Loucy (cell line): ENCODE results near the gene C12orf75.
A peak's percentile ranks its signal among the peaks of the same experiment; 100 is the strongest.

ENCODE experiments used
- H2AFZ ChIP-seq: fragments of 200-600 bp; sonication (generic); 2 replicates; pipeline ENCODE4 v1.6.0; 2016; ENCODE audit warnings: antibody characterized with exemption, mild to moderate bottlenecking, low read length, moderate library complexity
- H3F3A ChIP-seq: fragments of 200-600 bp; 2 replicates; pipeline ENCODE4 v1.6.0; 2016; ENCODE audit warnings: antibody characterized with exemption, low read depth, mild to moderate bottlenecking
- H3K27me3 ChIP-seq: fragments of 200-600 bp; sonication (generic); 2 replicates; pipeline ENCODE4 v1.6.1; 2014; ENCODE audit warnings: low read length, mild to moderate bottlenecking; ENCODE audit not compliant: insufficient read depth, poor library complexity, severe bottlenecking
- H3K36me3 ChIP-seq: fragments of 200-600 bp; sonication (generic); 2 replicates; pipeline ENCODE4 v1.6.1; 2016; ENCODE audit warnings: low read length; ENCODE audit not compliant: insufficient read depth
- H3K4me1 ChIP-seq: fragments of 200-600 bp; sonication (generic); 2 replicates; pipeline ENCODE4 v1.5.1; 2014; ENCODE audit warnings: low read length, mild to moderate bottlenecking; ENCODE audit not compliant: insufficient read depth, poor library complexity, severe bottlenecking
- H3K4me2 ChIP-seq: fragments of 200-600 bp; sonication (generic); 2 replicates; pipeline ENCODE4 v1.6.0; 2014; ENCODE audit warnings: antibody characterized with exemption, low read length, low read depth, mild to moderate bottlenecking; ENCODE audit not compliant: poor library complexity, severe bottlenecking
- H3K4me3 ChIP-seq: fragments of 200-600 bp; sonication (generic); 2 replicates; pipeline ENCODE4 v1.5.1; 2014; ENCODE audit warnings: low read length, mild to moderate bottlenecking, mixed read lengths; ENCODE audit not compliant: poor library complexity, severe bottlenecking
- H3K79me2 ChIP-seq: fragments of 200-600 bp; sonication (generic); 2 replicates; pipeline ENCODE4 v1.6.1; 2014; ENCODE audit warnings: low read length; ENCODE audit not compliant: insufficient read depth
- H3K9ac ChIP-seq: fragments of 200-600 bp; sonication (generic); 2 replicates; pipeline ENCODE4 v1.6.0; 2014; ENCODE audit warnings: mild to moderate bottlenecking, low read depth, low read length, moderate library complexity; ENCODE audit not compliant: poor library complexity, severe bottlenecking
- H3K9me2 ChIP-seq: fragments of 200-600 bp; sonication (generic); replicated peaks from 2 replicates; pipeline ENCODE4 v1.6.1; 2016; ENCODE audit warnings: low read depth, low read length, mixed read lengths
- H3K9me3 ChIP-seq: fragments of 200-600 bp; sonication (generic); 2 replicates; pipeline ENCODE4 v1.6.1; 2014; ENCODE audit warnings: mild to moderate bottlenecking, antibody characterized with exemption, low read length, low read depth; ENCODE audit not compliant: insufficient read depth
- H4K20me1 ChIP-seq: fragments of 200-600 bp; sonication (generic); 2 replicates; pipeline ENCODE4 v1.6.0; 2014; ENCODE audit warnings: antibody characterized with exemption, low read length, mild to moderate bottlenecking; ENCODE audit not compliant: insufficient read depth, poor library complexity, severe bottlenecking
- EZH2phosphoT487 ChIP-seq: fragments of 200-600 bp; IDR thresholded peaks from 2 replicates; pipeline ENCODE4 v1.6.1; 2018; ENCODE audit warnings: antibody characterized with exemption, mild to moderate bottlenecking, moderate library complexity, borderline replicate concordance
- TF ChIP-seq, protein P1 (sequence below): fragments of 200-600 bp; sonication (generic); conservative IDR thresholded peaks from 2 replicates; pipeline ENCODE4 v1.5.1; 2014; ENCODE audit warnings: mild to moderate bottlenecking, antibody characterized with exemption, low read length

Gene C12orf75

DNA sequence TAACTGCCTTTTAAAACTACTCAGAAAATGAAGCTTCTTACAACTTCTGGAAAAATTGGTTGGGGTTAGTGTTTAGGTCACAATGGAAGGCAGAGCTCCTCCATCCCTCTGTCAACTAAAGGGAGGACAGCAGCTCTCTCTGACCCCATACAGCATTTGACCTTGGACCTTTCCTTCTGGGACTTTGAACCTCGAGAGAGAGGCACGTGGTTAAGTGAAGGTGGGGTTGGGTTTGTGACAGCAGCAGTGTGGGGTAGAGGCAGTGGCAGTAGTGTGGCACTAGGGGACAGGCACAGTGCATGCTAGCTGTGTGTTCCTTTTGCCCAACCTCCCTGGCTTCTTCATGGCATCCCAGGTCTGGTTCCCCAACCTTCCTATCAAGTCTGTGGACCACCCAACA lies 9.4 kb upstream of the C12orf75 start:
- Histone ChIP-seq H3K9ac (peak overlapping the region; percentile 6), H3K9me3 (no peaks in the 10 kb centered on the region), H3K9me2 (no peaks in the 10 kb centered on the region), H3F3A (no peaks in the 10 kb centered on the region), H4K20me1 (no peaks in the 10 kb centered on the region), H2AFZ (0 out of 2 replicates have a peak overlapping the region, but pooled peaks have one; percentile 22), H3K79me2 (peaks cover 23% of the 10 kb centered on the region; the same call in 1 of the 2 replicates), H3K27me3 (no peaks in the 10 kb centered on the region), H3K4me3 (no peak overlapping the region), H3K36me3 (no peaks in the 10 kb centered on the region), H3K4me1 (peaks cover 48% of the 10 kb centered on the region), H3K4me2 (peak overlapping the region; percentile 9)
- TF ChIP-seq EZH2phosphoT487, result no peak
- TF ChIP-seq, protein P1, sequence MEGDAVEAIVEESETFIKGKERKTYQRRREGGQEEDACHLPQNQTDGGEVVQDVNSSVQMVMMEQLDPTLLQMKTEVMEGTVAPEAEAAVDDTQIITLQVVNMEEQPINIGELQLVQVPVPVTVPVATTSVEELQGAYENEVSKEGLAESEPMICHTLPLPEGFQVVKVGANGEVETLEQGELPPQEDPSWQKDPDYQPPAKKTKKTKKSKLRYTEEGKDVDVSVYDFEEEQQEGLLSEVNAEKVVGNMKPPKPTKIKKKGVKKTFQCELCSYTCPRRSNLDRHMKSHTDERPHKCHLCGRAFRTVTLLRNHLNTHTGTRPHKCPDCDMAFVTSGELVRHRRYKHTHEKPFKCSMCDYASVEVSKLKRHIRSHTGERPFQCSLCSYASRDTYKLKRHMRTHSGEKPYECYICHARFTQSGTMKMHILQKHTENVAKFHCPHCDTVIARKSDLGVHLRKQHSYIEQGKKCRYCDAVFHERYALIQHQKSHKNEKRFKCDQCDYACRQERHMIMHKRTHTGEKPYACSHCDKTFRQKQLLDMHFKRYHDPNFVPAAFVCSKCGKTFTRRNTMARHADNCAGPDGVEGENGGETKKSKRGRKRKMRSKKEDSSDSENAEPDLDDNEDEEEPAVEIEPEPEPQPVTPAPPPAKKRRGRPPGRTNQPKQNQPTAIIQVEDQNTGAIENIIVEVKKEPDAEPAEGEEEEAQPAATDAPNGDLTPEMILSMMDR, result peak; percentile 76

- Histone ChIP-seq H4K20me1 (no peaks in the 10 kb centered on the region), H3F3A (peaks cover 4% of the 10 kb centered on the region; the same call in 1 of the 2 replicates), H2AFZ (no peak overlapping the region), H3K79me2 (peaks cover 23% of the 10 kb centered on the region; the same call in 1 of the 2 replicates), H3K4me1 (peaks cover 57% of the 10 kb centered on the region), H3K9me3 (no peaks in the 10 kb centered on the region), H3K4me2 (peak overlapping the region; percentile 47), H3K36me3 (no peaks in the 10 kb centered on the region), H3K27me3 (no peaks in the 10 kb centered on the region), H3K9ac (peak overlapping the region; percentile 9), H3K9me2 (no peaks in the 10 kb centered on the region), H3K4me3 (no peak overlapping the region)
- no peak for TF ChIP-seq EZH2phosphoT487
- TF ChIP-seq, protein P1, result no peak
Observed at GRCh38 chr12:105322070-105322469, 8.4 kb upstream of the C12orf75 start.

- H3K27me3 ChIP-seq, result no peaks in the 10 kb centered on the region
- TF ChIP-seq EZH2phosphoT487, result no peak
- TF ChIP-seq, protein P1, result no peak
- H2AFZ ChIP-seq, result no peak overlapping the region
- H3K9me2 ChIP-seq, result no peaks in the 10 kb centered on the region
- no peaks in the 10 kb centered on the region for H3K36me3 ChIP-seq
- no peak overlapping the region for H3K9ac ChIP-seq
- H3K4me2 ChIP-seq, result peak overlapping the region; percentile 47
- peaks cover 13% of the 10 kb centered on the region for H3F3A ChIP-seq
- H3K4me1 ChIP-seq, result peaks cover 83% of the 10 kb centered on the region
- no peaks in the 10 kb centered on the region for H4K20me1 ChIP-seq
- H3K9me3 ChIP-seq, result no peaks in the 10 kb centered on the region
- H3K4me3 ChIP-seq, result no peak overlapping the region
- H3K79me2 ChIP-seq, result peaks cover 26% of the 10 kb centered on the region; the same call in 1 of the 2 replicates
Observed at GRCh38 chr12:105324704-105325103, 5.8 kb upstream of the C12orf75 start.
